G401 (cell line): ENCODE measurements around the gene MCU. TPM values are rescaled to one million over a fixed set of nuclear protein-coding genes. Genes with fewer than 3 reads are reported as not detected.
"Not testable (repeated sequence)": the region's sequence is repeated elsewhere in the genome, so short reads cannot be mapped to it uniquely, and the experiment has no call there.

Experiments used
- DNase-seq: peaks from one replicate; pipeline ENCODE4 v3.0.0-alpha.2; 2015; ENCODE audit warnings: low spot score
- in situ Hi-C: cut with HindIII; loops from 2 replicates; pipeline ENCODE4 v1.10.0; 2016; ENCODE audit warnings: low sequenced_read_pairs, mixed read lengths
- total RNA-seq: library from RNA; depleted of rRNA; stranded (reverse); fragments of >200 nt; shearing (Covaris generic); gene quantifications from 2 replicates; pipeline ENCODE4 v1.2.3, GENCODE V29; 2014

The MCU gene
- total RNA-seq, 1 experiment from 2014 or later: 25.8 TPM

DNA sequence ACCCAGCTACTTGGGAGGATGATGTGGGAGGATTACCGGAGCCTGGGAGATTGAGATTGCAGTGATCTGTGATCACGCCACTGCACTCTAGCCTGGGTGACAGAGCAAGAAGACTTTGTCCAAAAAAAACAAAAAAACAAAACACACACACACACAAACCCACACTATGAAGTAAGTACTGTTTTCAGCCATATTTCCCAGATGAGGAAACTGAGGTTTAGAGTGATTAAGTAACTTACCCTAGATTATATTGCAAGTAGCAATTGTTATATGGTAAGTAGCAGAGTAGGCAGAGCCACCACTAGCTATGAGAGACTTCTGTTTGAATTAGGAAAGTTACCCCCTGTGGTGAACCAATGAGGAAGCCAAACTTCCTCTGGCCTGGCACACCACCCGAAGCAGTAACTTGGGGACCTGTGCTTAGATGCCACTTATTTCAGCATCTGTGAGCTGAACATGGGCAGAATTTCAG lies 61.9 kb downstream of the MCU start:
- in situ Hi-C loops: no loop called here
- peak; percentile 58 for DNase-seq

DNA sequence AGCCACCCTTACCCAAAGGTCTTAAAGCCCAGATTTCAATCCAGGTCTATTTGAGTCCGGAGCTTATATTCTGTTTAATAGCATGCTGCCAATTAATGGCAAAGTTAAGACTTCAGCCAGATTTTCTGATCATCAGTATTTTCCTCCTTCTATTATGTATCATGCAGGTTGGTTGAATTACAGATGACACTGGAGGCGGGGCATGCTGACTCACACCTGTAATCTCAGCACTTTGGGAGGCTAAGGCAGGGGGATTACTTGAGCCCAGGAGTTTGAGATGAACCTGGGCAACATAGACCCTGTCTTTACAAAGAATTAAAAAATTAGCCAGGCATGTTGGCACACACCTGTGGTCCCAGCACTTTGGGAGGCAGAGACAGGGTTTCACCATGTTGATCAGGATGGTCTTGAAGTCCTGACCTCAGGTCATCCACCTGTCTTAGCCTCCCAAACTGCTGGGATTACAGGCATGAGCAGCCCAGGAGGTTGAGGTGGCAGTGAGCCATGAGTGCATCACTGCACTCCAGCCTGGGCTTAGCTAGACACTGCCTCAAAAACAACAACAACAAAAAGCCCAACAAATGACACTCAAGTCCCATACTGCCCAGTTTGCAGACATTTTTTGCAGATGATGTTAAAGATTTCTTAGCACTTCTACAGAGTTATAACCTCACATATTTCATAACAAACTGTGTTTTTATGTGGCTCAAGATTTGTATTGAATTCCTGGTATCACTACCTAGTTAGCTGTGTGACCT lies 62.5 kb downstream of the MCU start:
- DNase-seq: peak; percentile 44
- in situ Hi-C loops: no loop called here

DNA sequence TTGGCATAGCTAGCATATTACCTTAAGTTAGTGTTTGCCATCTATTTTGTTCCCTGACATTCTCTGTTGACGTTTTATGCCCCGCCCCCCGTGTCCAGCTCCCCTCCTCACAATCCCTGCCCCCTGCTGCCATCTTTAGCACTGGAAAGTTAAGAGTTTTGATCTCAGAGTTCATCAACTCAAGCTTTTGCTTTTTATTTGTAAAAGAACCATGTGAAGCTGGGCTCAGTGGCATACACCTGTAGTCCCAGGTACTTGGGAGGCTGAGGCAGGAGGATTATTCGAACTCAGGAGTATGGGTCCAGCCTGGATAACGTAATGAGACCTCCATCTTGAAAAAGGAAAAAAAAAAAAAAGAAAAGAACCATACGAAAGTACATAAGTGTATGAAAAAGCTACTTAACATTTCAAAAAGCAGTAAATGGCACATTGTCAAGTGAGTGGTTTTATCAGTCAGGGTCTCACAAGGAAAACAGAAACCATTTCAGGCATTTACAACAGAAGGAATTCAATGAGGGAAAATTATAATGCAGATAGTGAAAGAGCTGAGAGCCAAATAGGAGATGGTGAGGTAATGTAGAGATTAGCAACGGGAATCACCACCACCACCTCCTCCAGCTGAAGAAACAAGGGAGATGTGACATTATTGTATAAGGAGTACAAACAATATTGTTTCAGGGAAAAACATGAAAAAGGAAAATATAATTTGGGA lies 64.9 kb downstream of the MCU start:
- DNase-seq: peak; percentile 36
- in situ Hi-C loops: no loop called here

DNA sequence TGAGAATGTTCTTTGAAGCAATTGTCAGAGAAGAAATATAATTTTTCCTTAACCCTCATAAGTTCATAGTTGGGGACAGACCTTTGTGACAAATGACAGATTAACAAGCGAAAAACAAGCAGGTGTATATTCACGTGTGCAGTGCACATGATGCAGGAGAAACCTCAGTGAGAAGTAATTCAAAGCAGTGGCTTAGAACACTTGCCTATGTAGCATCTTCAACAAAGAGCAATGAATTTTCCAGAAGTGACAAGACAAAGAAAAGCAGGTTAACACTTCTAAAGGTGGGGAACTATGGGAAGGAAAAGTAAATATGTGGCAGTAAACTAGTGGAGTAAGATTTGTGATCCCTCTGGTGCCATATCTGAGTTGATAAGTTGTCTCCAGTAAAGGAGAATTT lies 65.8 kb downstream of the MCU start:
- DNase-seq: peak; percentile 62
- in situ Hi-C loops: no loop called here

DNA sequence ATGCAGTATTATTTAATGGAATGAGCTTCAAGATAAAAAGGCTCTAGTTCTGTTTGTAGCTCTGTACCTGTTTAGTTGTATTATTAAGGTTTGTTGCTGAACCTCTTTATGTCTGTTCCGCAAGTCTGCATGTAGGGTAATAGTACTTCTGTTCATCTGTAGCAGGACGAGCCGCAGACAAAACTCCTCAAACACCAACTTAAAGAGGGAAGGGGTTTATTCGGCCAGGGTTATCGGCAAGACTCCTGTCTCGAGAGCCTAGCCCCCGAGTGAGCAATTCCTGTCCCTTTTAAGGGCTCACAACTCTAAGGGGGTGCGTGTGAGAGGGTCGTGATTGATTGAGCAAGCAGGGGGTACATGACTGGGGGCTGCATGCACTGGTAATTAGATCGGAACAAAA lies 67.0 kb downstream of the MCU start:
- in situ Hi-C loops, DNase-seq: not testable (repeated sequence)

DNA sequence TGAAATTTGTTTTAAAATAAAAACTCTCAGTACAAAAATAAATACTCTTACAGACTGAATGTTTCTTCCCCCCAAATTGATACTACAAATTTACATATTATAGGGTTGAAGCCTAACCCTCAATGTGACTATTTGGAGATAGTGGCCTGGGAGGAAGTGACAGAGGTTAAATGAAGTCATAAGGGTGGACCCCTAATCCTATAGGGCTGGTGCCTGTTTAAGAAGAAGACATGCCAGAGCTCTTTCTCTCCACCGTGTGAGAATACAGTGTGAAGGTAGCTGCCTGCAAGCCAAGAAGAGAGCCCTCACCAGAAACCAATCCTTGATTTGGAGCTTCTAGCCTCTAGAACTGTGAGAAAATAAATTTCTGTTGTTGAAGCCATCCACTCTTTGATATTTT lies 67.6 kb downstream of the MCU start:
- peak; percentile 53 for DNase-seq
- in situ Hi-C loops: no loop called here

DNA sequence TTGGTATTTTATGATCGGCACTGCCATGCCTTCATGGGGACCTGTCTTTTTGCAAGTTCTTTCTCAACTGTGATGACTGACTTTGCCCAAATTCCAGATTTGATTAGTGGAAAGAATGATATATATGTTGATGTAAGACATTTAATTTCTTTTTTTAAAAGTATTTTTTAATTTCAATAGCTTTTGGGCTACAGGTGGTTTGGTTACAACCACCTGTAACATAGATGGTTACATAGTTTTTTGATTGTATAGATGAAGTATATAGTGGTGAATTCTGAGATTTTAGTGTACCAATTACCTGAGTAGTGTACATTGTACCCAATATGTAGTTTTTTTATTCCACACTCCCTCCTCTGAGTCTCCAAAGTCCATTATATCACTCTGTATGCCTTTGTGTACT lies 69.6 kb downstream of the MCU start:
- in situ Hi-C loops: no loop called here
- DNase-seq: no peak

DNA sequence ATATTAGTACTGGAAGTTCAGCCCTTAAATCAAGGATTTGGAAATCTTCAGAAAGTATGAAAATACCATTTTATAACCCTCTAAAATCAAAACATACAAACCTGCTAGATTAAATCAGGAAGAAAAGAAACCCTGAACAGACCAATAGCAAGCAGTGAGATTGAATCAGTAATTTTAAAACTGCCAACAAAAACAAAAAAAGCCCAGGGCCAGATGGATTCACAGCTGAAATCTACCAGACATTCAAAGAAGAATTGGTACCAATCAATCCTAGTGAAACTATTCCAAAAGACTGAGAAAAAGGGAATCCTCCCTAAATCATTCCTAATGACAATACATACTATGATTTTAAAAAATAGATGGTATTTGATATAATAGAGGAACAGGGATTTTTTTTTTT lies 70.1 kb downstream of the MCU start:
- DNase-seq: peak; percentile 73
- in situ Hi-C loops: no loop called here

DNA sequence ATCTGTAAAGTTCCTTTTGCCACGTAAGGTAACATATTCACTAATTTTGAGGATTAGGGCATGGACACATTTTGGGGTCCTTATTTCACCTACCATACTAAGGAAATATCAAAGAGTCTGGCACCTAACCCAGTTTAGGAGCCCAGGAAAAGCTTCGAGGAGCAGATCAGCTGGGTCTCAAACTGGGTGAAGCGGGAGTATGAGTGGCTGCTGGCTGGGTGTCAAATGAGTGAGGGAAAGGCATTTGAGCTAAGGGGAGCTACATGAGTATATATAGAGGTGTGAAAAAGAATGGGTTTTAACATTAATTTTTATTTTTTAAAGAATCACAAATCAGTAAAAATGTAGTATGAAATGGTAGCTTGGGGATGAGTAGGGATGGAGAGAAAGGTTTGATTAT lies 71.3 kb downstream of the MCU start:
- peak; percentile 56 for DNase-seq
- in situ Hi-C loops: no loop called here

DNA sequence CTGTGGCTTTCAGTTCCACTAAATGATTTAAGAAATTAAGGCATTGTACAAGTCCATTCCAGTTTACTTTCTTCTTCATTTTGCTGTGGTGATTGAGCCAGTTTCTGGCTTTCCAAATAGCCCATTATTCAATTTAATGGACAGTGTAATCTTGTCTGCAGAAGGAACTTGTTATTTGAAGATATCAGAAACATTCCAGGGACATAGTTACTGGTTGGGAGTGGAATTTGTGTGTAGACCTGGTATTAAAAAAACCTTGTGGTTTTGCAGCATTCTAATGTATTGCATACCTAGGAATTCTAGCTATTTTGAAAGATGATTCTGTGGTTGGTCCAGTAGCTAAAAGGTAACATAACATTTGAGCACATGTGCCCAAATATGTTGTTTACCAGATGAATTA lies 72.2 kb downstream of the MCU start:
- no peak for DNase-seq
- in situ Hi-C loops: no loop called here

DNA sequence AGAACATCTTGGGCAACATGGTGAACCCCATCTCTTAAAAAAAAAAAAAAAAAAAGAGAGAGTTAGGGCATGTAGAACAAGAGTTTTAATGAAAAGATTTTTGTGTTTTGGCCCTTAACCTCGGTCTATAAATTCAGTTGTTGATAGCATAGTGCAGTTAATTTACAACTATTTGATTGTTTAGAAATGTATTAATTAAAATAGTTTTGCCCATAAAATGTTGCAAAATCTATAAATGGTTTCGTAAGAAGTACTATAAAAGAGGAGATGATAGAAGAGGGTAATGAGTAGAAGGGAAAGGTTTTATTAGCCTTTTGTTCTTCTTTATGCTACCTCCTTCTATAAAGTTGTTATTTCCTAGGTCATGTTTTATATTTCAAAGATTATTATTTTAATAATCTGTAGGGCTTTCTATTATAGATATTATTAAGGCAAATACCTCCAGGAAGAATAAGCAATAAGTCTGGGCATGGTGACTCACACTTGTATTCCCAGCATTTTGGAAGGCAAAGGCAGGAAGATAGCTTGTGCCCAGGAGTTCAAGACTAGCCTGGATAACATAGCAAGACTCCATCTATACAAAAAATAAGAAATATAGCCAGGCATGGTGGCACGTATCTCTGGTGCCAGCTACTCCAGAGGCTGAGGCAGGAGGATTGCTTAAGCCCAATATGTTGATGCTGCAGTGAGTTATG lies 73.3 kb downstream of the MCU start:
- DNase-seq: no peak
- in situ Hi-C loops: no loop called here

DNA sequence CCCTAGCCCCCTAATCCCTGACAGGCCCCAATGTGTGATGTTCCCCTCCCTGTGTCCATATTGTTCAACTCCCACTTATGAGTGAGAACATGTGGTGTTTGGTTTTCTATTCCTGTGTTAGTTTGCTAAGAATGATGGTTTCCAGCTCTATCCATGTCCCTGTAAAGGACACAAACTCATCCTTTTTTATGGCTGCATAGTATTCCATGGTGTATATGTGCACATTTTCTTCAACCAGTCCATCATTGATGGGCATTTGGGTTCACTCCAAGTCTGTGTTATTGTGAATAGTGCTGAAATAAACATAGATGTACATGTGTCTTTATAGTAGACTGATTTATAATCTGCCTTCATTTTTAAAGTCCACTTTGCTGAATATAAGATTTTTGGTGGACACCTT lies 79.3 kb downstream of the MCU start:
- DNase-seq, in situ Hi-C loops: not testable (repeated sequence)

DNA sequence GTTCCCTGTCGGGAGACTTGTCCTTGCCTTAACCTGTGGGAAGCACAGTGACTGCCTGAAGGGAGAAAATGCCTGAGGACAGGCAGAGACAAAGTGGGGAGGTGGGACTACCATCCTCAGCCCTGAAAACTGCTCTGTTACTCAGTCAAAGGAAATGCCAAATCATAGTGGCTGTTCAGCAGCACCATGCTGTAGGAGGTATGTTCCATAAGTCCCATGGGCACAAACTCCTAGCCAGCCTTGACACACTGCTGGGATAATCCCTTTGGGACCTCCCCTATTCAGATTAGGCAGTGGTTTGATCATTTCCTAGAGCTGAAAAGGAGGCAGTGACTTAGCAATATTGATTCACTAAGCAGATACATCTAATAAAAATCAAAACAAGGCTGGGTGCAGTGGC lies 80.1 kb downstream of the MCU start:
- no peak for DNase-seq
- in situ Hi-C loops: no loop called here

DNA sequence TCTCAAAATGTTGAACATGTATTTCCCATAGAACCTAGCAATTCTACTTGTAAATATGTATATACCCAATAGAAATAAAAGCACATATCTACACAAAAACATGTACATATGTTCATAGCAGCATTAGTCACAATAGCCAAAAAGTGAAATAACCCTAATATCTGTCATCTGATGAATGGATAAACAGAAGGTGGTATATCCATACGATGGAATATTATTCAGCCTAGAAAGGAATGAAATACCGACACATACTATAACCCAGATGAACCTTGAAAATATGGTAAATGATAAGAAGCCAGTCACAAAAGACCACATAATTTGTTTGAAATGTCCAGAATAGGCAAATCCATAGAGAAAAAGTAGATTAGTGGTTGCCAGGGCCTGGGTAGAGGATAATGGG lies 87.9 kb downstream of the MCU start:
- no peak for DNase-seq
- in situ Hi-C loops: no loop called here

DNA sequence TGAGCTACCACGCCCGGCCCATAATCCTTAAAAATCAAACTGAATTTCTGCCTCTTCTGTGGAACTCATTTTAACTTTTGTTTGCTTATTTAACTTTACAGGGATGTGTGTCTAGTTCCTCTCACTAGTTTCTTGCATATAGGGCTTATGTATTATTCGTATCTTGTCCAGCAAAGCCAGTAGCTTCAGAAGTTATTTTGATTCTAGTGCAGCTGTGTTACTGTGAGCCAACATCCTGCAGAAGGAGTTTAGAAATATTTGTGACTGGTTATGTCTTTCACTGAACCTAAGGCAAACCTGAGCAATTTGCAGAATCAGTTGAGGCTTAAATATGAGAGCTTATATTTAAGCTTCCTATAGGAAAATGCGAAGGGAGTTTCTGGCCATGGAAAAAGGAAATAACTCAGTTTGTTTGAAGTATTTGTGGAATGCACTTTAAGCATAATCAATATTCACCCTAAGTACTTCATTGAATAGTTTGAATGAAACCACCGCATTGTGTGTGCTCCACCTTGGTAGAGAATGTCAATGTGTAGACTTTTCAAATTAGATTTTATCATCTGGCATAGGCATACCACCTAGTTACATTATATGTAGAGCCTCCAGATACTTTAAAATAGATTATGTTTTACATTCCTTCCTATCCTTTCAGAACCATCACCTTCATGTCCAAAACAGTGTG lies 90.8 kb downstream of the MCU start:
- in situ Hi-C loops: no loop called here

DNA sequence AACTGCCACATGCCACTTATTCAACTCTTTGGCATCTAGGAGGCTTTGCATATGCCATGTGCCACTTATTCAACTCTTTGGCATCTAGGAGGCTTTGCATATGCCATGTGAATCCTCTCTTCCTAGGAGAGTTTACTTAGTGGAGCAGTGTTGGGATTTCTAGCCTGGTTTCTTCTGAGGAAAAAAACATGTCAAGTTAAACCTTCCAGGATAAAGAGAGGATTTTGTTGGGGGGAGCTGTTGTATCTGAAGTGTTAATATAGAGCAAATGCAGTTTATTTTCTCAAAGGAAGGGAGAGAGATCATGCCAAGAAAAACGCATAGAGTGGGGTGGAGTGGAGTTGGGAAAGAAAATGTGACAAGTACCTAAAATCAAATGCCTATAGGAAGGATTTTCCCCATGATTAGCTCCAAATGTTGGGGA lies 91.5 kb downstream of the MCU start:
- peak; percentile 81 for DNase-seq
- in situ Hi-C loops: no loop called here

More for the DNA sequence above, 90.8 kb downstream of the MCU start:
- no peak for DNase-seq

DNA sequence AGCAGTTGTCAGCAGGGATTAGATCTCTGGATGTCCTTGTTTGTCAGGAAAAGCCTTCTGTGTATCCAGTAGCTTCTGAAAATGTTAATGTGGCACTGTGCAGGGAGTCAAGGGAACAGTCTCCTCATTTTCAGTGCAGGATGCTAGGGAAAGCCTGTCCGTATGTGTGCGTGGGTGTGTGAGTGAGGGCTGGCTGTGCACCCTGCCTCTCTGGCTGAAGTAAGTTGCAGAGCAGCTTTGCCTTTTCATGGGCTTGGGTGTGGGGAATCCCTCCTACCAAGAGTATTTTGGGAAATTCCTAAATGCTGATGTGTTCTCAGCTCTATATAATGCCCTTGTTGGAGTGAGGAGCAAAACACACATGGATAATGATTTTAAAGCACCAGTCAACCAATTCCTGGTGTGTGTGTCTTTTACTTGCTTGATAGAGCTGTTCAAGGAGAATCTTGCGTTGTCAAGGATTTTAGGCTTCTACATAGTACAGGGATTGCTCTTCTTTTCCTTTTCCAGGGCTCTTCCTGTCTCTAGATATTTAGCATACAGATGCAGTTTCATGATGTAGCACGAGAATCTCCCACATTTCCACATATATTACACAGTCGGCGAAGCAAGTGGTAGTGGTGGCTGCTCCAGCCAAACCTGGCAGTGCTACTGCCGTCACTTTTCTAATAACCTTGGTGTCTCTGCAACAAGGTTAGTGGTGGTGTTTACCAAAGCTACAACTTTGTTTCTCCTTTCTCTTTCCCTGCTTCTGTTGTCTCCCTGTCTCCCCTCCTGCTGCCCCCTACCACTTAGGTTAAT lies 92.8 kb downstream of the MCU start:
- peak; percentile 92 for DNase-seq
- in situ Hi-C loops: no loop called here

DNA sequence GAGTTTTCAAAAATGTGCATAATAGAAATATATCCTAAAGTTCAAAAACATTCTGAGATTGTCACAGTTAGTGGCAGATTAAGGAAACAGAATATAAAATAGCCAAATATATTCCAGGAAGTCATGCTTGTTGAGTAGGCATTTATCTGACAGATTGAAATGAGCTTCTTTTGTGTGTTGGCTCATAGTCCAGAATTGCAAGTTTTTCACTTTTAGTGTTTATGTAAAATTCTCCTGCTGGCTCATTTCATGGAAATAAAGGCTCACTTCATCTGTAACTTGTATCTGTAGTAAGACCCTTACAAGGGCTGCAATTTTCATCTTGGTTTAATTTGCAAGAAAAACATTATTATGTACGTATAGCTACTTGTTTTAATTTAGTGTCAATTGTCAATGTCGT lies 93.5 kb downstream of the MCU start:
- in situ Hi-C loops: no loop called here

More for the DNA sequence above, 93.5 kb downstream of the MCU start:
- DNase-seq: peak; percentile 44
